TTC549 (cell line): ENCODE results near the gene MARCHF10.

Experiments used
- FAIRE-seq: peaks from 2 replicates; lab custom pipeline; 2012; peaks lifted over from hg19 to GRCh38; lab: Jason Lieb, UNC

MARCHF10 gene

GRCh38 chr17:62822080-62822904, 14.2 kb upstream of the MARCHF10 start:
- no peak for FAIRE-seq

GRCh38 chr17:62821189-62822079, 13.3 kb upstream of the MARCHF10 start:
- FAIRE-seq = no peak

DNA sequence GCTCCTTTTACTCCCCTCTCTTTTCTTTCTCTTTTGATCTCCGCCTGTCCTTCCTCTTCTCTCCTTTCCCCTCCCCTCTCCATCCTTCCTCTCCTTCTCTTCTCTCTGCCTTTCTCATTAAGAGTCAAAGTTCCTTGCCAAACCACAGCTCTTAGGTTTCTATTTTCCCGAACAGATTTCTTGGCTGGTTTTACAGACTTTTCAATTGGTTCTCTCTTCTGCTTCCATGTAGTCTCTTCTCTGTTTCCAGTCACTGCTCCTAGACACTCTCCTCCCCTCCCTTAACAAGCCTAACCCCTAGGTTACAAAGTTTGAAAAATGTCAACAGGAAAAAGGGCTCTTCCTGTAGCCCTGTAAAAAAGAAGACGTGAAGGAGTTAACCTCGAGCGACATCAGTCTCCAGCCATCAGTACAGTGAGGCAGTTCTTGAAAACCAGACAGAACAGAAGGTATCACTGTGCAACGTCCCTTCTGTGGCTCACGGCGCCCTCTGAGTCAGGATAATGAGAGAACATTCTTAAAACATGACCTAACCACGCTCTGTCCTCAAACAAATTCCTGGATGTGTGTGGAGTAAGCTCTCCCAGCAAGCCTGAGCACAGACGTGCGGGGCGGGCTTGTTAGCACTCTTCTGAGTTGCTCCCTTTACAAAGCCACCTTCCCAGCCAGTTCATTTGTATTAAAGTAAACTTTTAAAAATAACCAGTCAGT, 11.6 kb upstream of the MARCHF10 start:
- no peak for FAIRE-seq

DNA sequence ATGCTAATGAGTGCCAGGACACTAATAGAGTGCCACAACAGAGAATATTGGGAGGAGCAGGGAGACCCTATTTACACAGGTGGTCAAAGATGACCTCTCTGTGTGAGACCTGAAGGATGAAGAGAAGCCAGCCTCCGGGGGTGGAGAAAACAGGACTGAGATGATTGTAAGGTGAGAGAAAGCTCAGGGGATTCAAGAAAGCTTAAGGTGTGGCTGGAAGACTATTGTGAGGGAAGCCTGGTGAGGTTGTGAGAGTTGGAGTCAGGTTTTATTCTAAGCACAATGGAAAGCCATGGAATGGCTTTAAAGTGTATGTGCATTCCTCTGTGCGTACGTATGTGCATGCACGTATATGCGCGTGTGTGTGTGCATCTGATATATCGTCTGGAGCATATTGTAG, 10.4 kb upstream of the MARCHF10 start:
- FAIRE-seq = no peak

GRCh38 chr17:62816282-62816839, 8.2 kb upstream of the MARCHF10 start:
- no peak for FAIRE-seq

DNA sequence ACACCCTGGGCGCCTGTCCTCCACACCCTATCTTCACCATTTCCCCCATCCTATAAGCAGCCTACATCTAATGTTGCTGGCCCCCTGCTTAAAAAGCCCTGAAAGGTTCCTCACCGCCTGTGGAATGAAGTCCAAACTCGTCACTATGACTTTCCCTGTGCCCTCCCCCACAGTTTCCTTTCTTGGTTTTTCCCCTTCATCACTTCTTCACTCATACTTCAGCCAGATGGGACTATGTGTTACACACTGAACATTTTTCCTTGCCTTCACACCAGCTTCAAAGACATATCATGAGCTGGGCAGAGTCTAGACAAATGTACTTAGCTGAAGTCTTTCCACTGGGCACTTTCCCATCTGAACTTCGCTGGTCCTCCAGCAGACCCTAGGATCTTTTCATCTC, 1.5 kb upstream of the MARCHF10 start:
- no peak for FAIRE-seq

DNA sequence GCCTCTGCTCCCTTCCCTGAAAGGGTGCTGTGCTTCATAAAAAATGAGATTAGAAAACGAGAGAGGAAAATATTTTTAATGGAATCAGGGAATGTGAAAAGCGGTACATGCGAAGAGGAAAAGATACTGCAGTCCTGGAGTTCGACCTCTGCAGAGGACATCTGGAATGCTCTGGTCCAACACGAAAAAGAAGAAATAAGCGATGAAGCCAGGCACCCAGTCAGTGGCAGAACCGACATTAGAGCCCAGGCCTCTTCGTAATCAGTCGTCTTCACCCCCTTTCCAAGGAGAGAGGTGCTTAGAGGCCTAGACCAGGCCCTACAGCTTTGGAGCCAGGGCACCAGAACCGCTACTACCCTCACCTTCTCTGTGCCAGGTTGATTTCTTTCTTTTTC, 459 bp upstream of the MARCHF10 start:
- FAIRE-seq = no peak

- FAIRE-seq = no peak
Measured at GRCh38 chr17:62805234-62805633, 2.9 kb downstream of the MARCHF10 start.

DNA sequence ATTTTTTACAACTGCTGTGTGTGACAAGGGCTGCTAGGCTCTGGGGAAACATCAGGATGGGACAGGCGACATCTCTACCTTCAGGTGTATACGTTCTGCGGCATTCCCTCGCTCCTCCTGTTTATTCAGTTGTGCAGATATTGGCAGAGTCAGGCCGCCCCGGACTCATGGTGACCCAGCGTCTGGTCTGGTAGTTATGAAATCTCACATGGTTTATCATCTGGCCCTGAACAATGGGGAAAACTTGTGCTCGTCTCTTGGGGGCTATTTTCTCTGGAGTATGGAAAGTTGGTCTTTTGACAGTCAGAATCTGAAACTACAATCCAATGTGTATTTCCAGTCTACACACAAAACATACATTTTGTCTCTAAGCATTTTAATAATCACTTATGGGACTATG, 3.3 kb downstream of the MARCHF10 start:
- no peak for FAIRE-seq

DNA sequence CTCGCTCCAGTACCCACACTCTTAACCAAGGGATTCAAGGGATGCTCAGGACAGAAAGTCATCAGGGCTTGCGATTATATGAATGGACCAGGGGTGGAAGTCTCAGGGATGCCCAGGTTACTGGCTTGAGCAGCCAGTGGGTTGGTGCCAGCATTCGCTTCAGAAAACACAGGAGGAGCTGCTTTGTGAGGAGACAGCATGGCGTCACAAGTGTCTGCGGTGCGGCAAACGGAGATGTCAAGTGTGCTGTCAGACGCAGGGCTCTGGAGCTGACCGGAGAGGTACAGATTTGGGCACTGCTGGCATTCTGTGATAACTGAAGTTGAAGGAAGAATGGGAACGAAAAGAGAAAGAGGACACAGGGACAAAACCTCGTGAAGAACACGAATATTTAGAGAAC, 4.1 kb downstream of the MARCHF10 start:
- no peak for FAIRE-seq

GRCh38 chr17:62802561-62803205, 5.4 kb downstream of the MARCHF10 start:
- FAIRE-seq = no peak

DNA sequence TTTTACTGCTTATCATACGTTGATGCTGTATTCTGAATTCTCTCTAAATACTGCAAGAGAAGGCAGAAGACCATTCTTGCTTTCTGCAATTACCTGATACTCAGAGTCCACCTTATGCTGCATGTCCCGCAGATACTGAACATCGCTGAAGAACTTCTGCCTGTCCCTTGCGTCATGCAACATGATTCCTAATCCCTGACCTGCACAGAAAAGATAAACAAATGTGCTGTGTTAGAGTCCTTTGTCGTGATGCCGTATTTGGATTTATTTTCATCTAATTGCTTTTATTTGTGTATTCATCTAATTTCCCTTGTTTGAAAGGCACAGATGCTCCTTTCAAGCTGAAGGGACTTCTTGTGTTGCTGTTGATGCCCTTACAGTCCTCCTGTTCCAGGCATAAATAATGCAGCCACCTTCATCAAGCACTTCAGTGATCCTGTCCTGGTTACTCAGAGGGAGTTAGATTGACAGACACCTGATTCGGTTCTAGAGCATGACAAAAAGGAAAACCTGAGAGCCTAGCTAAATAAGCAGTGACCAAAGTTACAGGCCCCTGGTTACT, 6.5 kb downstream of the MARCHF10 start:
- FAIRE-seq = no peak

- no peak for FAIRE-seq
Measured at GRCh38 chr17:62800585-62800984, 7.5 kb downstream of the MARCHF10 start.

DNA sequence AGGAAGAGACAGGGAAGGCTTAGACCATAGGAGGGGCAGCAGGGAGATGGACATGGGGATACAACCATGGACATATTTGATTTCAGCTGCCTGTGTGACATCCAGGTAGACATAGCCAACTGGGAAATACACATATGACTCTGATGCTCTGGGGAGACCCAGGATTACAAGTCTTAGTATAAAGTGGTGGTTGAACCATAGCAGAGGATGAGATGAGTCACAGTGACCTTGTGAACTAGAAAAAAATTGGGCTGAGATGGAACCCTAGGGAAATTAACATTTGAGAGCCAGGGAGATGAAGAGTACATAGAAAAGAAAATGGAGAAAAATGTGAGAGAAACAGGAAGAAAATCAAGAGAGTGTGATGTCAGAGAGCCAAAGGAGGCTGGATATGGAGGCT, 10.2 kb downstream of the MARCHF10 start:
- FAIRE-seq = no peak

- FAIRE-seq = no peak
Measured at GRCh38 chr17:62796291-62796690, 11.8 kb downstream of the MARCHF10 start.

DNA sequence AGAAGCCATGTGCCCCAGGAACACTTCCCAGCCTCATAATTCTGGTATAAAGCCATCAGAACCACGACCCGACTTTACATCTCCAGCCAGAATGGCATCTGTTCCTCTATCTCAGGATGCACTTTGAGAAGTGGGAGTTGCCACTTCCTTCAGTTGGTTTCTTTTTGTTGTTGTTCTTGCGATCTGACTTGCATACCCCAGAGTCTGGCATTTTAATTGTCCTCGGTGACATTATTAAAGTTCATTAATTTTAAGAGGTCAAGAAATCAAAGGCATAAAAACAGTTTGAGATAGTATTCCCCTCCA, 13.5 kb downstream of the MARCHF10 start:
- FAIRE-seq = no peak

- FAIRE-seq = no peak
Measured at GRCh38 chr17:62793919-62794665, 14.0 kb downstream of the MARCHF10 start.

DNA sequence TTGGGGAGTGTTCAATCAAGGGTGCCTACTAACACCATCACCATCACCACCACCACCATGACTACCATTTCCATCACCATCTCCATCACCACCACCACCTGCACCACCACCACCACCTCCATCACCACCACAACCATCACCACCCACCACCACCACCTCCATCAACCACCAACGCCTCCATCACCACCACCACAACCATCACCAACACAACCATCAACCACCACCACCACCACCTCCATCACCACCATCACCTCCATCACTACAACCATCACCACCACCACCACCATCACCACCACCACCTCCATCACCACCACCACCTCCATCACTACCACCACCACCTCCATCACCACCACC, 15.7 kb downstream of the MARCHF10 start:
- FAIRE-seq = no peak

- FAIRE-seq = no peak
Measured at GRCh38 chr17:62791767-62792446, 16.2 kb downstream of the MARCHF10 start.

DNA sequence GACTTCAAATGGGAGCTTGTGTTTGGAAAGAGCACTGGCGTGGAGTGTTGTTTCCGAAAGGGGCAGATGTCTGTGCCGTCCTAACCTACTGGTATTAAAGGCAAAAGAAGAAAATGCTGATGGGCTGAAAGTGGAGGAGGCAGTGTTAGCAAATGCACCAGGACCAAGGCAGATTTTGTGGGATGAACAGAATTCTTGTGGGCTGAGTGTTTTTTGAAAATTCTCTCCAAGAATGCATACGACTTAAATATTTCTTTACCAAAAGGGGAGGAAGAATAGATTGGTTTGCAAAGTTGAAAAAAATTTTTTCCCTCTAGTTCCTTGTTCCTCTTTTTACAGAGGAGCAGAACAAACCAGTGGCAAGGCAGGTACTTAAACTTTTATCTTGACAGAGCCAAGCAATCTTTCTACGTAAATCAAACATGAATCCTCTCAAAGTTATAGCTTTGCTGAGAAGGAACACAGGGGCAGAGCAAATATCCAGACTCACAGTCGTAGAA, 16.8 kb downstream of the MARCHF10 start:
- no peak for FAIRE-seq
